Neural cell (in vitro differentiated cells): ENCODE data around the gene ARL6IP4. TPM values are rescaled to one million over a fixed set of nuclear protein-coding genes. Genes with fewer than 3 reads are reported as not detected.

Experiments
- H2AFZ ChIP-seq: fragments of 200-600, 300-800 bp; sonication (generic), shearing (Covaris generic); 2 replicates; pipeline ENCODE4 v1.6.0; 2014; ENCODE audit warnings: low read depth, mild to moderate bottlenecking, antibody characterized with exemption, low read length, moderate library complexity
- H3F3A ChIP-seq: fragments of 200-600 bp; shearing (Covaris generic); 2 replicates; pipeline ENCODE4 v1.6.1; 2016; ENCODE audit warnings: mild to moderate bottlenecking, moderate library complexity, mixed read lengths, antibody characterized with exemption, low read length; ENCODE audit not compliant: insufficient read depth, poor library complexity, severe bottlenecking
- H3K27ac ChIP-seq: fragments of 200-600, 300-800 bp; sonication (generic), shearing (Covaris generic); 2 replicates; pipeline ENCODE4 v1.5.1; 2014; ENCODE audit warnings: mild to moderate bottlenecking, low read length, moderate library complexity
- H3K27me3 ChIP-seq: fragments of 300-800, 200-600 bp; sonication (generic), shearing (Covaris generic); 2 replicates; pipeline ENCODE4 v1.6.0; 2014; ENCODE audit warnings: mild to moderate bottlenecking, low read depth, low read length, moderate library complexity; ENCODE audit not compliant: insufficient read depth
- H3K36me3 ChIP-seq: fragments of 300-800, 200-600 bp; sonication (generic), shearing (Covaris generic); 2 replicates; pipeline ENCODE4 v1.5.1; 2014; ENCODE audit warnings: mild to moderate bottlenecking, antibody characterized with exemption, low read length, moderate library complexity; ENCODE audit not compliant: insufficient read depth
- H3K4me2 ChIP-seq: fragments of 300-800, 200-600 bp; sonication (generic), shearing (Covaris generic); 2 replicates; pipeline ENCODE4 v1.6.0; 2014; ENCODE audit warnings: mild to moderate bottlenecking, low read length
- H3K4me3 ChIP-seq: fragments of 300-800, 200-600 bp; sonication (generic), shearing (Covaris generic); 2 replicates; pipeline ENCODE4 v1.5.1; 2014; ENCODE audit warnings: mild to moderate bottlenecking, low read length, moderate library complexity
- H3K79me2 ChIP-seq: fragments of 200-600 bp; shearing (Covaris generic); replicated peaks from 2 replicates; pipeline ENCODE4 v1.6.0; 2014; ENCODE audit warnings: mild to moderate bottlenecking, low read length, moderate library complexity; ENCODE audit not compliant: insufficient read depth
- H3K9ac ChIP-seq: fragments of 300-800, 200-600 bp; sonication (generic), shearing (Covaris generic); 2 replicates; pipeline ENCODE4 v1.6.1; 2016; ENCODE audit warnings: mild to moderate bottlenecking, low read length, mixed read lengths
- H3K9me2 ChIP-seq: fragments of 200-600 bp; shearing (Covaris generic); 2 replicates; pipeline ENCODE4 v1.6.1; 2016; ENCODE audit warnings: mild to moderate bottlenecking, low read length, mixed read lengths; ENCODE audit not compliant: insufficient read depth
- H3K9me3 ChIP-seq: fragments of 200-600, 300-800 bp; sonication (generic), shearing (Covaris generic); 2 replicates; pipeline ENCODE4 v1.6.1; 2016; ENCODE audit warnings: mild to moderate bottlenecking, mixed run types, low read length, moderate library complexity, mixed read lengths
- H4K20me1 ChIP-seq: fragments of 200-600 bp; shearing (Covaris generic); 2 replicates; pipeline ENCODE4 v1.6.1; 2016; ENCODE audit warnings: mild to moderate bottlenecking, mixed run types; ENCODE audit not compliant: insufficient read depth
- CTCF ChIP-seq: fragments of 450-650 bp; IDR thresholded peaks from 2 replicates; pipeline ENCODE4 v1.5.1; 2014; ENCODE audit warnings: antibody characterized with exemption, mild to moderate bottlenecking, moderate library complexity; ENCODE audit not compliant: poor library complexity, severe bottlenecking
- EP300 ChIP-seq: fragments of 450-650 bp; conservative IDR thresholded peaks from 2 replicates; pipeline ENCODE4 v1.6.1; 2014; ENCODE audit warnings: antibody characterized with exemption, mild to moderate bottlenecking, moderate library complexity; ENCODE audit not compliant: poor library complexity, severe bottlenecking
- EZH2 ChIP-seq: fragments of 200-600, 300-800 bp; shearing (Covaris generic), sonication (generic); IDR thresholded peaks from 2 replicates; pipeline ENCODE4 v1.6.1; 2014; ENCODE audit warnings: antibody characterized with exemption, low read length, borderline replicate concordance, mild to moderate bottlenecking; ENCODE audit not compliant: insufficient read depth, poor library complexity, severe bottlenecking
- MXI1 ChIP-seq: fragments of 450-650 bp; conservative IDR thresholded peaks from 2 replicates; pipeline ENCODE4 v1.6.1; 2014; ENCODE audit warnings: antibody characterized with exemption, mild to moderate bottlenecking; ENCODE audit not compliant: poor library complexity, severe bottlenecking
- POLR2AphosphoS5 ChIP-seq: IDR thresholded peaks from 2 replicates; pipeline ENCODE4 v1.6.1; 2012
- RAD21 ChIP-seq: fragments of 450-650 bp; conservative IDR thresholded peaks from 2 replicates; pipeline ENCODE4 v1.6.1; 2014; ENCODE audit warnings: antibody characterized with exemption, mild to moderate bottlenecking, moderate library complexity
- REST ChIP-seq: IDR thresholded peaks from 2 replicates; pipeline ENCODE4 v1.6.1; 2012; ENCODE audit warnings: borderline replicate concordance
- SMC3 ChIP-seq: fragments of 450-650 bp; conservative IDR thresholded peaks from 2 replicates; pipeline ENCODE4 v1.6.1; 2014; ENCODE audit warnings: antibody characterized with exemption, mild to moderate bottlenecking, moderate library complexity; ENCODE audit not compliant: poor library complexity
- TAF1 ChIP-seq: IDR thresholded peaks from 2 replicates; pipeline ENCODE4 v1.6.1; 2012; ENCODE audit warnings: low read depth
- polyA plus RNA-seq: library from polyadenylated mRNA; depleted of rRNA; stranded (reverse); fragments of >200 nt; gene quantifications from 2 replicates; pipeline ENCODE4 v1.2.3, GENCODE V29; 2014

Gene ARL6IP4
- polyA plus RNA-seq, 1 donor from 2014 or later: 190 TPM

- no peak overlapping the region for H3K9ac ChIP-seq
- no peak overlapping the region for H2AFZ ChIP-seq
- no peaks in the 10 kb centered on the region for H3K79me2 ChIP-seq
- no peak overlapping the region for H3K4me2 ChIP-seq
- no peaks in the 10 kb centered on the region for H4K20me1 ChIP-seq
- no peaks in the 10 kb centered on the region for H3K36me3 ChIP-seq
- H3K4me3 ChIP-seq: no peak overlapping the region
- H3K27ac ChIP-seq: no peak overlapping the region
- no peak for TF ChIP-seq TAF1
- TF ChIP-seq REST: no peak
- H3K9me3 ChIP-seq: no peaks in the 10 kb centered on the region
- H3K9me2 ChIP-seq: no peaks in the 10 kb centered on the region
- no peaks in the 10 kb centered on the region for H3F3A ChIP-seq
- H3K27me3 ChIP-seq: no peaks in the 10 kb centered on the region
These were observed 16.3 kb downstream of the ARL6IP4 start for GRCh38 chr12:122996621-122997342.

GRCh38 chr12:122997343-122998250 lies 17.1 kb downstream of the ARL6IP4 start:
- Histone ChIP-seq H3K79me2 (no peaks in the 10 kb centered on the region), H3K9me2 (no peaks in the 10 kb centered on the region), H3K36me3 (no peaks in the 10 kb centered on the region), H3K27me3 (no peaks in the 10 kb centered on the region), H3K9me3 (no peaks in the 10 kb centered on the region), H3K4me3 (no peak overlapping the region), H3F3A (no peaks in the 10 kb centered on the region), H3K27ac (no peak overlapping the region), H4K20me1 (no peaks in the 10 kb centered on the region), H3K9ac (no peak overlapping the region), H3K4me2 (no peak overlapping the region), H2AFZ (no peak overlapping the region)
- TF ChIP-seq CTCF (no peak), SMC3 (no peak), POLR2AphosphoS5 (no peak), EZH2 (no peak), REST (no peak), EP300 (no peak), MXI1 (no peak), RAD21 (no peak), TAF1 (no peak)
